K562 (cell line): Measurements from ENCODE around the gene MYH15. TPM values are rescaled to one million over a fixed set of nuclear protein-coding genes. Genes with fewer than 3 reads are reported as not detected.

Experiments
- NFIC ChIP-seq: fragments of 450-650 bp; IDR thresholded peaks from 2 replicates; pipeline ENCODE4 v1.6.1; 2017; ENCODE audit warnings: mild to moderate bottlenecking, inconsistent platforms
- OTX1 ChIP-seq: fragments of 450-650 bp; formaldehyde crosslinking; IDR thresholded peaks from 2 replicates; pipeline ENCODE4 v1.4.0; 2022; ENCODE audit warnings: mild to moderate bottlenecking
- RERE ChIP-seq: sonication (generic); formaldehyde crosslinking; IDR thresholded peaks from 2 replicates; pipeline ENCODE4 v1.8.0; 2023; ENCODE audit warnings: missing genetic modification reagents, mild to moderate bottlenecking, borderline replicate concordance
- TAF15 ChIP-seq: fragments of 200-400 bp; formaldehyde crosslinking; IDR thresholded peaks from 2 replicates; pipeline ENCODE4 v1.6.1; 2017; ENCODE audit warnings: mild to moderate bottlenecking, low read depth, low read length, moderate library complexity
- polyA plus RNA-seq, 8 experiments: library from polyadenylated mRNA; depleted of rRNA in 4 of 8; stranded (reverse) in 5 of 8; unstranded in 3 of 8; fragments of >200 nt; fragmentation: Nextera tagmentation in 2 of 8; fragmentation: Illumina TruSeq in 1 of 8; extraction: Ambion mirVana in 2 of 8; extraction: Trizol in 1 of 8; gene quantifications; 2 replicates each; pipeline versions ENCODE4 v1.2.1 to v1.2.3, GENCODE V29; 2011 to 2014; ENCODE audit warnings: inconsistent platforms in 1 of 8, missing spikeins in 1 of 8
- total RNA-seq, 7 experiments: library from RNA; depleted of rRNA in 6 of 7; stranded (reverse); fragments of >200 nt in 6 of 7; fragmentation: Illumina TruSeq in 2 of 7; extraction: Trizol in 2 of 7; gene quantifications; 2 replicates each; pipeline versions ENCODE4 v1.2.1 to v1.2.3, GENCODE V29; 2011 to 2021; ENCODE audit warnings: low replicate concordance in 1 of 7

The MYH15 gene
- total and polyA plus RNA-seq, 9 of the 15 experiments (the other 6 are each of a cell fraction or from before 2014, with no cell fraction given): 0.03 to 0.29 (median 0.12) TPM

- TF ChIP-seq RERE (CRISPR knock-in tag) (no peak), NFIC (no peak), TAF15 (no peak), OTX1 (CRISPR knock-in tag) (no peak)
- TF ChIP-seq, all 486 proteins: peak for 15
Measured at GRCh38 chr3:108406661-108407206, 103.7 kb downstream of the MYH15 start (continued).
